CD4-positive, alpha-beta T cell (primary cell): ENCODE data around the gene CAMTA1. TPM values are rescaled to one million over a fixed set of nuclear protein-coding genes. Genes with fewer than 3 reads are reported as not detected.

Experiments
- ATAC-seq: fragments of 200-7000 bp; cut with Tn5 transposase; one replicate; pipeline ENCODE4 v1.10.0; 2022; ENCODE audit warnings: mild to moderate bottlenecking; ENCODE audit not compliant: poor library complexity
- CTCF ChIA-PET: fragments of 350-600 bp; sonication (Branson Sonifier 250); formaldehyde crosslinking; loops from one replicate; lab custom pipeline; 2021; ENCODE audit warnings: antibody characterized with exemption, inconsistent platforms; lab: Charles Lee
- POLR2A ChIA-PET: fragments of 350-600 bp; sonication (Branson Sonifier 250); formaldehyde crosslinking; loops from one replicate; lab custom pipeline; 2021; ENCODE audit warnings: antibody characterized with exemption, inconsistent platforms; lab: Charles Lee
- DNase-seq, 14 experiments: peaks; one replicate each; pipeline ENCODE4 v3.0.0-alpha.2; 2013 to 2020; ENCODE audit warnings: mixed read lengths in 2 of 14
- H3K27ac ChIP-seq, 2 donors: one replicate each; pipeline versions ENCODE4 v1.5.1 to v1.7.0; 2013; ENCODE audit warnings: low read length in 2 of 2, low read depth in 1 of 2, mild to moderate bottlenecking in 1 of 2
- H3K27me3 ChIP-seq, 2 experiments: 1 replicate in 1 of 2; 2 replicates in 1 of 2; pipeline versions ENCODE4 v1.6.1 to v1.7.0; 2013; ENCODE audit warnings: low read length in 2 of 2, control low read depth in 1 of 2, mild to moderate bottlenecking in 1 of 2, moderate library complexity in 1 of 2; ENCODE audit not compliant: insufficient read depth in 2 of 2, control insufficient read depth in 1 of 2
- H3K36me3 ChIP-seq: one replicate; pipeline ENCODE4 v1.6.1; 2013; ENCODE audit warnings: low read length, control low read depth; ENCODE audit not compliant: insufficient read depth
- H3K4me1 ChIP-seq: one replicate; pipeline ENCODE4 v1.6.1; 2013; ENCODE audit warnings: low read length, control low read depth; ENCODE audit not compliant: insufficient read depth
- H3K4me3 ChIP-seq: one replicate; pipeline ENCODE4 v1.5.1; 2013; ENCODE audit warnings: mild to moderate bottlenecking, low read length, moderate library complexity
- H3K9me3 ChIP-seq, 2 experiments: 1 replicate in 1 of 2; 2 replicates in 1 of 2; pipeline versions ENCODE4 v1.6.1 to v1.7.0; 2013; ENCODE audit warnings: low read length in 2 of 2, mild to moderate bottlenecking in 2 of 2, control low read depth in 1 of 2, moderate library complexity in 1 of 2; ENCODE audit not compliant: control insufficient read depth in 1 of 2, insufficient read depth in 1 of 2
- H3K27ac Mint-ChIP-seq: one replicate; pipeline ENCODE4 v1.8.0; 2020; ENCODE audit warnings: mixed read lengths
- H3K27me3 Mint-ChIP-seq: one replicate; pipeline ENCODE4 v1.8.0; 2021; ENCODE audit warnings: mixed read lengths
- H3K36me3 Mint-ChIP-seq: one replicate; pipeline ENCODE4 v1.8.0; 2021; ENCODE audit warnings: low read depth, mixed read lengths
- H3K4me1 Mint-ChIP-seq: one replicate; pipeline ENCODE4 v1.8.0; 2021; ENCODE audit warnings: low read depth, mixed read lengths
- H3K4me3 Mint-ChIP-seq: one replicate; pipeline ENCODE4 v1.8.0; 2020; ENCODE audit warnings: mild to moderate bottlenecking, mixed read lengths
- H3K9me3 Mint-ChIP-seq: one replicate; pipeline ENCODE4 v1.8.0; 2020; ENCODE audit warnings: mixed read lengths
- CTCF ChIP-seq: fragments of 200-600 bp; IDR thresholded peaks from one replicate; pipeline ENCODE4 v1.8.0; 2022; ENCODE audit warnings: antibody characterized with exemption, mild to moderate bottlenecking
- intact Hi-C, 2 experiments: fragments of 100-400 bp; cut with DNase I in 1 of 2; cut with micrococcal nuclease in 1 of 2; formaldehyde crosslinking; loops; one replicate each; pipeline versions ENCODE4 v1.15.1 to v1.9.0; 2023 to 2025; cut with DNase I, micrococcal nuclease
- total RNA-seq, 174 experiments: library from RNA in 2 of 174; stranded (reverse) in 2 of 174; gene quantifications; one replicate each; pipeline ENCODE4 v1.2.3 and lab custom pipeline; 2021 to 2026

The CAMTA1 gene
- total RNA-seq, 2 experiments from 2014 or later = 38.6 to 39.3 TPM

GRCh38 chr1:7457811-7458210, 672.6 kb downstream of the CAMTA1 start:
- CTCF ChIA-PET = no interaction called here
- TF ChIP-seq CTCF = no peak
- Histone ChIP-seq H3K36me3 (no peaks in the 10 kb centered on the region), H3K4me3 (no peak overlapping the region), H3K27ac (no peak overlapping the region), H3K9me3 (no peaks in the 10 kb centered on the region), H3K27me3 (no peaks in the 10 kb centered on the region), H3K4me1 (no peaks in the 10 kb centered on the region)
- Mint-ChIP-seq H3K27ac (no peak overlapping the region), H3K36me3 (no peaks in the 10 kb centered on the region), H3K4me3 (no peak overlapping the region), H3K4me1 (no peaks in the 10 kb centered on the region), H3K9me3 (no peaks in the 10 kb centered on the region), H3K27me3 (peaks cover 9% of the 10 kb centered on the region)
- intact Hi-C loops = no loop called here
- POLR2A ChIA-PET = no interaction called here
- ATAC-seq (no peak), DNase-seq (no peak)

- no peak overlapping the region for H3K4me3 ChIP-seq
- H3K9me3 ChIP-seq = no peaks in the 10 kb centered on the region
- no peak for TF ChIP-seq CTCF
- intact Hi-C loops = no loop called here
- H3K27ac Mint-ChIP-seq = no peak overlapping the region
- H3K36me3 ChIP-seq = no peaks in the 10 kb centered on the region
- peaks cover 9% of the 10 kb centered on the region for H3K27me3 Mint-ChIP-seq
- ChIA-PET POLR2A (no interaction called here), CTCF (no interaction called here)
- no peak overlapping the region for H3K27ac ChIP-seq
- no peaks in the 10 kb centered on the region for H3K4me1 ChIP-seq
- H3K4me3 Mint-ChIP-seq = no peak overlapping the region
- H3K27me3 ChIP-seq = no peaks in the 10 kb centered on the region
- no peaks in the 10 kb centered on the region for H3K9me3 Mint-ChIP-seq
- ATAC-seq (no peak), DNase-seq (no peak)
- H3K36me3 Mint-ChIP-seq = no peaks in the 10 kb centered on the region
- H3K4me1 Mint-ChIP-seq = no peaks in the 10 kb centered on the region
These were observed 673.7 kb downstream of the CAMTA1 start for GRCh38 chr1:7458946-7459345.

- Histone ChIP-seq H3K27ac (no peak overlapping the region), H3K27me3 (no peaks in the 10 kb centered on the region), H3K9me3 (no peaks in the 10 kb centered on the region), H3K4me3 (no peak overlapping the region), H3K36me3 (no peaks in the 10 kb centered on the region), H3K4me1 (no peaks in the 10 kb centered on the region)
- Mint-ChIP-seq H3K4me3 (no peak overlapping the region), H3K4me1 (no peaks in the 10 kb centered on the region), H3K36me3 (no peaks in the 10 kb centered on the region), H3K27ac (no peak overlapping the region), H3K9me3 (no peaks in the 10 kb centered on the region), H3K27me3 (peaks cover 9% of the 10 kb centered on the region)
- intact Hi-C loops = no loop called here
- ATAC-seq (no peak), DNase-seq (no peak)
- CTCF ChIA-PET = no interaction called here
- POLR2A ChIA-PET = no interaction called here
- no peak for TF ChIP-seq CTCF
These were observed 674.7 kb downstream of the CAMTA1 start for GRCh38 chr1:7459914-7460313.
